ENCODE data around the gene DENND4C.

Gene DENND4C

GRCh38 chr9:19420877-19421276 lies 190.4 kb downstream of the DENND4C start:
- DNase-seq = no peak

Data from stimulated activated CD4-positive, alpha-beta T cell treated with anti-CD3 and anti-CD28 coated beads, Interleukin-2, amount 100 ng/mL, for 24 hours (primary cell).